ENCODE data around the gene SMIM7.

The SMIM7 gene

DNA sequence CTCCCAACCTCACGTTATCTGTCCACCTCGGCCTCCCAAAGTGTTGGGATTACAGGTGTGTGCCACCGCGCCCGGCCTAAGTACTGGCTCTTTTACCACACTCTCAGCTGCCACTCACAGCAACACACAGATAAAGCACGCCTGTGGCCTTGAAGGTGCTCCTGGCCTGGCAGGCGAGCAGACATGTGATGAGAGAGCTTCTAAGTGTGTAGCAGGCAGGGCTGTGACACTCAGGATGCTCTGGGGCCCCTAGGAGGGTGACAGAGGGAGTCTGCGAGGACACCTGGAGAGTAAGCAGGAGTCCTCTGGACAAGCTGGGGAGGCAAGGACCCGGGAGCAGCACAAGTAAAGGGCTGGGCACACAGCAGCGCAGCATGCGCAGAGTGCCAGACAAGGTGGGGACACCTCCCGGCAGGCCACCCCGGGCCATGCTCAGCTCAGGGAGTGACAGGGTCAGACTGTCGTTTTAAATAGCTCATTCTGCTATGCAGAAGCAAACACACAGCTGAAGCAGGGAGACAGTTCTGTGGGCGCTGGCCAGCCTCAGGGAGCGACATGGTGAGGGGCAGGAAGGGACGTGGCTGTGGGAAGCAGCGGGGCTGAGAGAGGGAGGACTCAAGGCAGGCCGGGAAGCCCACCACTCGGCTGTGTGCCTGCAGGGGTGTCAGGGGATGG is 58.4 kb downstream of the SMIM7 start:
- no peak overlapping the region for H3K4me3 ChIP-seq (ENCODE audit: low read depth, low read length)
- no peak for DNase-seq (ENCODE audit: low read depth)

DNA sequence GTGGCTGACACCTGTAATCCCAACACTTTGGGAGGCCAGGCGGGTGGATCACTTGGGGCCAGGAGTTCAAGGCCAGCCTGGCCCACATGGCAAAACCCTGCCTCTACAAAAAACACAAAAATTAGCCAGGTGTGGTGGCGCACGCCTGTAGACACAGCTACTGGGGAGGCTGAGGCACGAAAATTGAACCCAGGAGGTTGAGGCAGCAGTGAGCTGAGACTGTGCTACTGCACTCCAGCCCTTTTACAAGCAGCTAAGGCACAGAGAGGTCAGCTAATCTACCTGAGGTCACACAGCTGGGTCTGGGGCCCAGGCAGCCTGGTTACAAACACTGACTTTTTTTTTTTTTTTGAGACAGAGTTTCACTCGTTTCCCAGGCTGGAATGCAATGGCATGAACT is 59.1 kb downstream of the SMIM7 start:
- no peak overlapping the region for H3K4me3 ChIP-seq (ENCODE audit: low read depth, low read length)

DNA sequence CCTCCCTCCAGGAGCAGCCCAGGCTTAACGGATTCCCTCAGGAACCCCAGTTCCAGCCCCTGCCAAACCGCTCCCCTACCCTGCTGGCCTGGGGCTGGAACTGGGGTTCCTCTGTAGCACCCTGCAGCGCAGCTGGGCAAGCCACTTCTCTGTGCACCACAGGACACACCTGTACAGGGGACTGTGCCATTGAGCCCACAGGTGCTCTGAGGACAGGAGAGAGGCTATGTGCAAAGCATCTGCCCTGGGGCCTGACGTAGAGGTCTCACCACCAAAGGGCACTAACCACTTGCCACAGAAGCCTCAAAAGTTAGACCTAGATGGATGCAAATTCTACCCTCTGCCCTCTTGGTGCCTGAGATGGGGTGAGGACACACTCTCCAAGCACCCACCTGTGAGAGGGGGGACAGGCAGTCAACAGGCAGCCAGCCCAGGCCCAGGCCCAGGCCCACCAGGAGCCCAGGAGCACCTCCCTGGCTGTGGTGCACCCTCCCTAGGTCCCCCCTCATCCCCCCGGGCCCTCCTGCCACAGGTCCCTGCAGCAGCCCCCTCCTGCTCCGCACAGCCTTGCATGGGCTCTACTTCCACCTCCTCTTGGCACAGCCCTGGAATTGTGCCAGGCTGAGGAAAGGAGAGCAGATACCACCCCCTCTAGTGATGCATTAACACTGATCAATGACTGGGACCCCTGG is 60.1 kb downstream of the SMIM7 start:
- H3K4me3 ChIP-seq (ENCODE audit: low read depth, low read length): no peak overlapping the region
- DNase-seq (ENCODE audit: low read depth): no peak

More for the DNA sequence above, 59.1 kb downstream of the SMIM7 start:
- DNase-seq (ENCODE audit: low read depth): no peak

DNA sequence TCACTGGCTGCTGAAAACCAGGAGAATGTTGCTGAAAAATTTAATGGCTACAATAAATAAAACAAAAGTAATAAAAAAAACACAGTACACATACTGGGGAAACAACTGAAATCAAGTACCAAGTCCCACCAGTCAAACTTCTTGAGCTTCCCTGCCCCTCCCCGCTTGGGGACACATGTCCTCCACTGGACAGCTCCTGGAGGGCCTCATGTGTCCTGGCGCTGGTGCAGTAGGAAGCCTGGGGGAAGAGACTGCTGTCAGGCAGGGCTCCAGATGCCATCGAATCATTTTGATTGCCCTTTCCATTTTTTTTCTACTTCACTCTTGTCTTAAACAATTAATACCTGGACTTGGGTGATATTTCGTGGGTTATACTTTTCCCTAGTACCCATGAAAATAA is 61.1 kb downstream of the SMIM7 start:
- DNase-seq (ENCODE audit: low read depth): no peak
- no peak overlapping the region for H3K4me3 ChIP-seq (ENCODE audit: low read depth, low read length)

DNA sequence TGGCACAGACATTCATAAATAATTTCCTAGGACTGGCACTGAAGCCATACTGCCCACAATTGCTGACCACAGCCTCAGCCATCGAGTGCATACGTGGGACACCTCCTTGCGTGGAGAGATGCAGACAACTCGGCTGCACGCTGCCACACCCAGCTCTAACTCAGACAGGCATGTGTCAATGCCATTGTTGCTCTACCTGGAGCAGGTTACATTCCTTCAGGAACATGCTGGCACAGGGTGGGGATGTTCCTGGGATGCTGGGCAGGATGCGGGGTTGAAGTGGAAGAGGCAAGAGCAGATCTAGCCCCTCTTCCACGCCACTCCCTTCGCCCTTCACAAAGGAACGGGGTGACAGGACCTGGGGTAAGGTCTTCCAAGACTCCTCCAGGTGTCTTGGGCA is 63.5 kb downstream of the SMIM7 start:
- no peak for DNase-seq (ENCODE audit: low read depth)
- no peak overlapping the region for H3K4me3 ChIP-seq (ENCODE audit: low read depth, low read length)

Data from skeletal muscle cell (primary cell).